ENCODE data around the gene KCTD17.

KCTD17 gene

GRCh38 chr22:37065961-37066360 lies 14.4 kb downstream of the KCTD17 start:
- TF ChIP-seq GATA3 (IDR thresholded peaks at IDR 0.05; ENCODE audit: low read depth, low read length) (no peak), GATA2 (IDR thresholded peaks at IDR 0.05; ENCODE audit: low read depth, low read length) (no peak)

- TF ChIP-seq GATA3 (IDR thresholded peaks at IDR 0.05; ENCODE audit: low read depth, low read length) (no peak), GATA2 (IDR thresholded peaks at IDR 0.05; ENCODE audit: low read depth, low read length) (no peak)
These were observed 15.9 kb downstream of the KCTD17 start for GRCh38 chr22:37067428-37067827.

- no peak for TF ChIP-seq GATA3 (IDR thresholded peaks at IDR 0.05; ENCODE audit: low read depth, low read length)
- TF ChIP-seq GATA2 (IDR thresholded peaks at IDR 0.05; ENCODE audit: low read depth, low read length), result no peak
These were observed 17.3 kb downstream of the KCTD17 start for GRCh38 chr22:37068859-37069258.

GRCh38 chr22:37069319-37069718 lies 17.8 kb downstream of the KCTD17 start:
- TF ChIP-seq GATA3 (IDR thresholded peaks at IDR 0.05; ENCODE audit: low read depth, low read length) (no peak), GATA2 (IDR thresholded peaks at IDR 0.05; ENCODE audit: low read depth, low read length) (no peak)

GRCh38 chr22:37069719-37070118 lies 18.2 kb downstream of the KCTD17 start:
- TF ChIP-seq GATA3 (IDR thresholded peaks at IDR 0.05; ENCODE audit: low read depth, low read length), result no peak
- TF ChIP-seq GATA2 (IDR thresholded peaks at IDR 0.05; ENCODE audit: low read depth, low read length), result no peak

GRCh38 chr22:37070334-37070733 lies 18.8 kb downstream of the KCTD17 start:
- TF ChIP-seq GATA3 (IDR thresholded peaks at IDR 0.05; ENCODE audit: low read depth, low read length), result no peak
- TF ChIP-seq GATA2 (IDR thresholded peaks at IDR 0.05; ENCODE audit: low read depth, low read length), result no peak

GRCh38 chr22:37070744-37071143 lies 19.2 kb downstream of the KCTD17 start:
- TF ChIP-seq GATA3 (IDR thresholded peaks at IDR 0.05; ENCODE audit: low read depth, low read length) (no peak), GATA2 (IDR thresholded peaks at IDR 0.05; ENCODE audit: low read depth, low read length) (no peak)

GRCh38 chr22:37072673-37073072 lies 21.1 kb downstream of the KCTD17 start:
- no peak for TF ChIP-seq GATA3 (IDR thresholded peaks at IDR 0.05; ENCODE audit: low read depth, low read length)
- no peak for TF ChIP-seq GATA2 (IDR thresholded peaks at IDR 0.05; ENCODE audit: low read depth, low read length)

GRCh38 chr22:37074537-37074936 lies 23.0 kb downstream of the KCTD17 start:
- no peak for TF ChIP-seq GATA3 (IDR thresholded peaks at IDR 0.05; ENCODE audit: low read depth, low read length)
- TF ChIP-seq GATA2 (IDR thresholded peaks at IDR 0.05; ENCODE audit: low read depth, low read length), result no peak

GRCh38 chr22:37075046-37075445 lies 23.5 kb downstream of the KCTD17 start:
- TF ChIP-seq GATA3 (IDR thresholded peaks at IDR 0.05; ENCODE audit: low read depth, low read length) (no peak), GATA2 (IDR thresholded peaks at IDR 0.05; ENCODE audit: low read depth, low read length) (no peak)

GRCh38 chr22:37075822-37076433 lies 24.4 kb downstream of the KCTD17 start:
- TF ChIP-seq GATA3 (IDR thresholded peaks at IDR 0.05; ENCODE audit: low read depth, low read length) (no peak), GATA2 (IDR thresholded peaks at IDR 0.05; ENCODE audit: low read depth, low read length) (no peak)

- no peak for TF ChIP-seq GATA2 (IDR thresholded peaks at IDR 0.05; ENCODE audit: low read depth, low read length)
- TF ChIP-seq GATA3 (IDR thresholded peaks at IDR 0.05; ENCODE audit: low read depth, low read length), result no peak
These were observed 26.4 kb downstream of the KCTD17 start for GRCh38 chr22:37077802-37078448.

GRCh38 chr22:37079158-37079557 lies 27.6 kb downstream of the KCTD17 start:
- TF ChIP-seq GATA2 (IDR thresholded peaks at IDR 0.05; ENCODE audit: low read depth, low read length), result no peak
- no peak for TF ChIP-seq GATA3 (IDR thresholded peaks at IDR 0.05; ENCODE audit: low read depth, low read length)

- TF ChIP-seq GATA2 (IDR thresholded peaks at IDR 0.05; ENCODE audit: low read depth, low read length) (no peak), GATA3 (IDR thresholded peaks at IDR 0.05; ENCODE audit: low read depth, low read length) (no peak)
These were observed 28.2 kb downstream of the KCTD17 start for GRCh38 chr22:37079668-37080171.

GRCh38 chr22:37080438-37080837 lies 28.9 kb downstream of the KCTD17 start:
- TF ChIP-seq GATA2 (IDR thresholded peaks at IDR 0.05; ENCODE audit: low read depth, low read length) (no peak), GATA3 (IDR thresholded peaks at IDR 0.05; ENCODE audit: low read depth, low read length) (no peak)

Measured in SH-SY5Y (cell line).